Suppressor macrophage treated with lipopolysaccharide for 1 hour (primary cell): ENCODE measurements around the gene ACIN1.

ENCODE experiments used
- DNase-seq, 3 donors: peaks; one replicate each; pipeline ENCODE4 v3.0.0-alpha.2; 2020 to 2022

ACIN1 gene, protein sequence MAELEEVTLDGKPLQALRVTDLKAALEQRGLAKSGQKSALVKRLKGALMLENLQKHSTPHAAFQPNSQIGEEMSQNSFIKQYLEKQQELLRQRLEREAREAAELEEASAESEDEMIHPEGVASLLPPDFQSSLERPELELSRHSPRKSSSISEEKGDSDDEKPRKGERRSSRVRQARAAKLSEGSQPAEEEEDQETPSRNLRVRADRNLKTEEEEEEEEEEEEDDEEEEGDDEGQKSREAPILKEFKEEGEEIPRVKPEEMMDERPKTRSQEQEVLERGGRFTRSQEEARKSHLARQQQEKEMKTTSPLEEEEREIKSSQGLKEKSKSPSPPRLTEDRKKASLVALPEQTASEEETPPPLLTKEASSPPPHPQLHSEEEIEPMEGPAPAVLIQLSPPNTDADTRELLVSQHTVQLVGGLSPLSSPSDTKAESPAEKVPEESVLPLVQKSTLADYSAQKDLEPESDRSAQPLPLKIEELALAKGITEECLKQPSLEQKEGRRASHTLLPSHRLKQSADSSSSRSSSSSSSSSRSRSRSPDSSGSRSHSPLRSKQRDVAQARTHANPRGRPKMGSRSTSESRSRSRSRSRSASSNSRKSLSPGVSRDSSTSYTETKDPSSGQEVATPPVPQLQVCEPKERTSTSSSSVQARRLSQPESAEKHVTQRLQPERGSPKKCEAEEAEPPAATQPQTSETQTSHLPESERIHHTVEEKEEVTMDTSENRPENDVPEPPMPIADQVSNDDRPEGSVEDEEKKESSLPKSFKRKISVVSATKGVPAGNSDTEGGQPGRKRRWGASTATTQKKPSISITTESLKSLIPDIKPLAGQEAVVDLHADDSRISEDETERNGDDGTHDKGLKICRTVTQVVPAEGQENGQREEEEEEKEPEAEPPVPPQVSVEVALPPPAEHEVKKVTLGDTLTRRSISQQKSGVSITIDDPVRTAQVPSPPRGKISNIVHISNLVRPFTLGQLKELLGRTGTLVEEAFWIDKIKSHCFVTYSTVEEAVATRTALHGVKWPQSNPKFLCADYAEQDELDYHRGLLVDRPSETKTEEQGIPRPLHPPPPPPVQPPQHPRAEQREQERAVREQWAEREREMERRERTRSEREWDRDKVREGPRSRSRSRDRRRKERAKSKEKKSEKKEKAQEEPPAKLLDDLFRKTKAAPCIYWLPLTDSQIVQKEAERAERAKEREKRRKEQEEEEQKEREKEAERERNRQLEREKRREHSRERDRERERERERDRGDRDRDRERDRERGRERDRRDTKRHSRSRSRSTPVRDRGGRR

DNA sequence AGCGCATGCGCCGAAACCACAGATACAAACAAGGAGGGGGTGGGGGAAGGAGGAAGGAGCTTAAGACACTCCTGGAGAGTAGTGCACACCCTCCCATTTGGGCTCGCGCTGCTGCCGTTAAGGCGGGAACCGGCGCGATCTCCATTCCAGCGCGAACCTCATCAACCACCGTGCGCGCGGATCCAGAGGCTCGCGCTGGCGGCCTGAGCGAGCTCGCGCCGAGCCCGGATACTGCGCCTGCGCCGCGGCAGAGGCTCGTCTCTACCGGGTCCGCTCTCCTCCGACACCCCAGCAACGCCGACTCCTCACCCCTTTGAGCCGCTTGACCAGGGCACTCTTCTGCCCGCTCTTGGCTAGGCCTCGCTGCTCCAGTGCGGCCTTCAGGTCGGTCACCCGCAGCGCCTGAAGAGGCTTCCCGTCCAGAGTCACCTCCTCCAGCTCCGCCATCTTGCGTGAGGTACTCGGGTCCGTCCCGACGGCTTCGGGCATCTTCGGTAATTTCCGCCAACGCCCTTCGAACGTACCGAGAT, at the start of gene ACIN1:
TSS of gene ACIN1 (minus strand) at position 471 of the 530 bp plus-strand sequence. CDS start at position 447, 24 bp downstream.
- DNase-seq = peak; percentile 77 to 82 (median 81)

DNA sequence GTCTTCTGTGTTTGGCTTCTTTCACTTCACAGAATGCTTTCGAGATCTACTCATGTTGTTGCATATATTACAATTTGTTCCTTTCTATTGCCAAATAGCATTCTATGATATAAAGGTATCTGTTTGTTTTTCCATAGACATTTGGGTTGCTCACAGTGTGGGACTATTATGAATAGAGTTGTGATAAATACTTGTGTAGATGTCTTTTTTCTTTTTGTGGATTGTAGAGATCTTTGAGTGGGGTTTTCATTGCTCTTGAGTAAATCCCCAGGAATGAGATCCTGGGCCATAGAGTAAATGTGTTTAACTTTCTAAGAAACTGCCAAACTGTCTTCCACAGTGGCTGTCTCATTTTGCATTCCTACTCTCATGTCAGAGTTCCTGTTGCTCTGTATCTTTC, 49.0 kb upstream of the ACIN1 start:
- no peak for DNase-seq

DNA sequence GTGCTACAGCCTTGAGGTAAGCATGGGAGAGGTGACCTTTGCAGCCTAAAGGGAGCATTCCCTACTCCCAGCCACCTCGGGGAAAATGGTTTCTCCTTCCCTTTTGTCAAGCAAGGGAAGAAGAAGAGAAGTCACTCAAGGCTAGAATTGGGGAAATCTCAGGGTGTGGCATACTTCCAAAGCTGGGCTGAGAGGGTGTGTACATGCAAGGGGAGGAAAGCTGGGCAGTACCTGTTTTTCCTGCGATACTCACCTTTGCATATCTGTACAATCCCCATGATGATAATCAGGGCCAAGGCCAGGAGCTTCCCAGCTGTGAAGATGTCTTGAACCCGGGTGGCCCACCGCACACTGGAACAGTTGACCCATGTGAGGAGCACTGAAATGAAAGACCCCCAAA, 47.9 kb upstream of the ACIN1 start:
- no peak for DNase-seq

DNA sequence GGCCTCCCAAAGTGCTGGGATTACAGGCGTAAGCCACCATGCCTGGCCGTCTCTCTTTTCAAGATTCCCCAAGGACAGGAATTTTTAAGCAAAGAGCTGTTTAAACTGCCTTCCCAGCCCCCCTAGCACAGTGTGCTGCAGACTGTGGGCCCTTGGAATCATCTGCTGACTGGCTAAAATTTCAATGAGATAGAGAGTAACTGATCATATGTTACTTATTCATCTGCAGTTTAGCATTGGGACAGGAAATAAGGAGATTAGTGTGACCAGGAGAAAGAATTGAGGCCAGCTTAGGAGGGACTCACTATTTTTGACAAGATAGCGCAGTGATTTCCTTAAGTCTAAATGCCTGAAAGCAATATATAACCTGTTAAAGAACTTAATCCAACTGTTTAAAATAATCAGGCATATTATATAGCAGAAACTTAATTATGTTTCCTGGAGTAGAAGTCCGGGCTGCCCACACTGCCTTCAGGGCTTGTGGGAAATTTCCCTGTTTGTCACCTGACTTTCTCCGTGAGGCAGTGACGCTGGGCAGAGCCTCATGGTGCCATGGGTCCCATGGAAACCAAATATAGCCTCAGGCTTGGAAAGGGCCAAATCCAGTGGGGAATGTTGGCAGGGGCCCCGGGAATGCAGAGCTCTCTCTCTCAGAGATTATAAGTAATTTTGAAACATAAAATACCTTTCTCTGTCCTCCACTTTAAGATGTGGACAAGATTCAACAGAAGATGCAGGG, 46.9 kb upstream of the ACIN1 start:
- DNase-seq = no peak

DNA sequence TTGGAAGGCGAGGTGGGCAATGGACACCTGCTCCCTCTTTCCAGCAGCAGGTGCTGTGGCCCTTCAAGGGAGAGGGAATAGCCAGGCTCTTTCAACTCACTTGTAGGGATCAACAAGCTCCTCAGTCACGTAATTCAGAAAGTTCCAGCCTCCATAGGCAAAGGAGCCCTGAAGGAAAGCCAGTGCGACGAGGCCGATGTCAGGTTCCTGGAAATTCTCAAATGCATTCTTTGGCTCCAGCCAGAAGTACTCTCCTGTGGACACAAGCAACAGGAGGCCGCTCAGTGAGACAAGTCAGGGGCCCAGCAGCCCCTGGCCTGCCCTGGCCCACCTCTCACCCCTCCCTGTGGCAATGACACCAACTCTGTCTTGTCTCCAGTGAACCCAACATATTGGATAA, 45.4 kb upstream of the ACIN1 start:
- no peak for DNase-seq

DNA sequence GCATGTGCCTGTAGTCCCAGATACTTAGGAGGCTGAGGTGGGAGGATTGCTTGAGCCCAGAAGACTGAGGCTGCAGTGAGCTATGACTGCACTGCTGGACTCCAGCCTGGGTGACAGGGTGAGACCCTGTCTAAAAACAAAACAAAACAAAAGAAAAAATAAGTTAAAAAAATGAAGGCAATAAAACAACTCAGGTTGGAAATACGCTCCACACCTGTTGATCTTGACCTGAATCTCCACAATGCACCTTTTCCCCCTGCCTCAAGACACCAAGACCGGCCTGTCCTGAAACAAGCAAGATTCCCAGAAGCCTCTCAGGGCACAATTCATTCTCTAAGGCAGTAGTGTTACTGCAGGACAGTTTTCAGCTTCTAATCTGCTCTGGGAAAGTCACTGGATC, 44.9 kb upstream of the ACIN1 start:
- DNase-seq = no peak

DNA sequence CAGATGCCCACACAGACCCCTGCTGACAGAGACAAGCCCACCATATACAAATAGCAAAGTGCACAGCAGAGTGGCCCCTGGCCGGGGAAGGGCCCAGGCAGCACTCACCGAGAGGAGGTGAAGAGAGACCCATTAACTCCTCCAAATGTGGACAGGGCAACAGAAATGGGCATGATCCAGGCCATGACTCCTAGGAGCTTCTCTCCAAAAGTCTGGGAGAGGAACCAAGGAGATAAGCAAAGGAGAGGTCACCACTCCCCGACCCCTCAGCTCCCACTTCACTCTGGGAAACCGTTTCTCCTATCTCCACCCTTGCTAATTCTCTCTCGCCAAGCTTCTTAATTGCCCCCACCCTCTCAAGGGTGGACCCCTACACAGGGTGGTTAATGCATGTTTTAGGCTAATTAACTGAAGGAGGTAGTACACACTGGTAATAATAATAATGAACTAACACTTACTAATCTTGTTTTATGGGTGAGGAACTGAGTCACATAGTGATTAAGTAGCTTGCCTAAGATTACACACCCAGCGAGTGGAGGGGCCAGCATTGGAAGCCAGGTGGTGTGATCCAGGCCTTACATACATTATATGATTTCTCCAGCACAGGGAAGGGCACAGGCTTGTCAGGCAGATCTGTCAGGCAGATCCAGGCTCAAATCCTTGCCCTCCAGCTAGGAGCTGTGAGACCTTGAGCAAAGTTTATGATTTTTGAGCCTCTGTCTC, 43.0 kb upstream of the ACIN1 start:
- DNase-seq = no peak

DNA sequence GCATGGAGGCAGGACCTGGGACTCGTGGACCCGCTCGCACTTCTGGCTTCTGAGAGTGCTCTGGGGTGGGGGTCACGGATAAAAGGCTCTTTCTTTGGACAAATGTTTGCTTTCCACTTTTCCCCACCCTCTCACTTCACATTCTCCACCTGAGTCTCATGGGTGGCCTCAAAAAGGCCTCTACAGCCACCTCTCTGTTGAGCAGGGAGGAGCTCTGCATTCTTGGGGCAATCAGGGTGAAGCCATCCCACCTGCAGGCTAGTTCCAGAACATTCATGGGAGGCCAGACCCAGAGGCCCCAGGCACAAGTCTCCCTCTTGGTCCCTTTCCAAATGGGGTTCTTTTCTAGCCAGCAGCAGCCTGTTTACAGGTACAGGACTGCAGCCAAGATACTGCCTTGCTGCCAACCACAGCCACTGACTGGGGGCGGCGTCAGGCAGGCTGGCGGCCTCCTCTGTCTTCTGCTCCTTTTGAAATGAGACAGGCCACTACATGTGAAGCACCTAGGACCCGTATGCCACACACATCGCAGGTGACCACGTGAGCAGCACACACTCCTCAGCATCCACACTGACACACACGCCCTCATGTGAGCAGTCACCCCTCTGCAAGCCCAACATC, 42.4 kb upstream of the ACIN1 start:
- no peak for DNase-seq

DNA sequence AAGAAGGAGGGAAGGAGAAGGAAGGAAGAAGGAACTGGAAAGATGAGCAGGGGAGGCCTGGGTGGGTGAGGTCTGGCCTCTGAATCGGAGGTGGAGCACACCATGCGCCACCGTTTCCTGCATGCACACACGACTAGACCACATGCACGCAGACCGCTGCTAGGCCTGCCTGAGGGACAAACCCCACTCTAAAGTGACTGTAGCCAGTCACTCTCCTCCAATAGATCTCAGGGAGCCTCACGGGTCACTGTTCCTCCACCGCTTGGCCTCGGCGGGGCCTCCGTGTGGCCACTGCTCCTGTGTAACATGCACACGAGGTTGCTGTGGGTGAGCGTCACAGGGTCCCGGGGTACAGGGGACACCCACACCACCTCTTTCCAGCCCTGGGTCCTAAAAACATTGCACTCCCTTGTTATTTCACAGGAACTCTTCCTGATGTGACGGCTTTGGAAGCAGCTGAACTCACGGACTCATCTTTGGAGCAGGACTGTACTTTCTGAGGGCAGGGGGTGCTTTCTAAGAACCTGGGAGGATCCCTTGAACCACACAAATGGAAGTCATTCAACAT, 41.7 kb upstream of the ACIN1 start:
- no peak for DNase-seq

DNA sequence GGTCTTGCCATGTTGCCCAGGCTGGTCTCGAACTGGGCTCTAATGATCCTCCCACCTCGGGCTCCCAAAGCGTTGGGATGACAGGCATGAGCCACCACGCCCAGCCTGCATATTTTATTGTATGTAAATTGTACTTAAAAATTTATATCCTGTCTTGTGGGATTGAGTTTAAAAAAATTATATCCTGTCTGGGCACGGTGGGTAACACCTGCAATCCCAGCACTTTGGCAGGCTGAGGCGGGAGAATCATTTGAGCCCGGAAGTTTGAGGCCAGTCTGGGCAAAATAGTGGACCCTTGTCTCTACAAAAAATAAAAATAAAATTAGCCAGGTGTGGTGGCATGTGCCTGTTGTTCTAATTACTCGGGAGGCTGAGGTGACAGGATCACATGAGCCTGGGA, 38.0 kb upstream of the ACIN1 start:
- no peak for DNase-seq

DNA sequence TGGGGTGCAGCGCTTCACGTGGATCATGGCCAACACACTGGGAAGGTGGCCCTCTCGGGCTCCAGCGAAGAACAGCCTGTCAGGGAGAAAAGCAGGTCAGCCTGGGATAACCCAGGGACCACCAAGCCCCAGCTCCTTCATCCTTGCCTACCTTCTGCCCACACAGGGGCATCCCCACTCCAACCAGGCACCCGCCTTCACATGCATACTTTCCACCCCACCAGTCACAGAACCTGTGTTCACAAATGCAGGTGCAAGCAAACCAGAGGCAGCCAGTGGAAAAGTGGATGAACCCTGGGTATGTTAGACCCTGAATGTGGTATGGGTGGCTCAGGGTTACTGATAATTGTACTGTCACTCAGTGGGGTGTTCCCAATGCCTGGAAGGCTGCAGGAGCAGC, 36.5 kb upstream of the ACIN1 start:
- no peak for DNase-seq

DNA sequence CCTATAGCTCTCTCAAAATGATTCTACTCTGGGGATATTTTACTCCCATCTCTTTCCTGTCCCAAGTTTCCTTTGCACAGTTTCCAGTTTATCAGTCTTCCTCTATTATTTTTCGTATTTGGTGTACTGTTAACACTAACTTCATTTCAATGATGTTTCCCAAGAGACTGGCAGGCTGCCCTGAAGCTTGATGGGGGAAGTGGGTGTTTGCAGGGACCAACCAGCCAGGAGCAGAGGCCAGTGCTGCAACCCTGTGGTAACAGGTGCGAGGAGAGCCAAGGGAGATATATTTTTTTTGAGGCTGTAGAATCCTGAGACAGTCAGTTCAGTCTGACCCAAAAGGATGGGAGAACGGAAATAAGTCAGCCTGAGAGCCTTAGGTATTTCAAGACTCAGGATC, 35.9 kb upstream of the ACIN1 start:
- DNase-seq = no peak

DNA sequence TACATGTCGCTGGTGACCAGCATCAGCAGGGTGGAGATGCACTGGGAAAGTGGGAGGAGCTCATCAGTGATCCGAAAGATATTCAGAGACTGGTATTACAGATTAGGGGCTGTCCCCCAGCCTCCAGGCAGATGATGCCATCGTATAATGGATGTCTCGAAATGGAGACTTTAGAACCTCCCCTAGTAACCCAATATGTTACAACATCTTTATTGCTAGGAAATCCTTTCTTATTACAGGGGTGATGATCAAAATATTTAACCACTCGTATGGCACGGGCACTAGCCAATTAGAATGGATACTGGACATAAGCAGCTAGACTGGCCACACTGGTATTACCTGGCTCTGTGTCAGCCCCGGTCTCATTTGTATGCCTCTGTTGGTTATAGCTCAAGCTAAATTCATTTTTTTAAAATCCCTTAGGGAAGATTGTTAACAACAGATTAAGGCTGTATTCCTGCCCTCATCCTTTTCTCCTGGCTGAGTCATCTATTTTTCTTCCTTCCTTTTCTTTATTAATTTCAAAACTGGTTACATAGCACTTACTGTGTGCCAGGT, 34.9 kb upstream of the ACIN1 start:
- no peak for DNase-seq

DNA sequence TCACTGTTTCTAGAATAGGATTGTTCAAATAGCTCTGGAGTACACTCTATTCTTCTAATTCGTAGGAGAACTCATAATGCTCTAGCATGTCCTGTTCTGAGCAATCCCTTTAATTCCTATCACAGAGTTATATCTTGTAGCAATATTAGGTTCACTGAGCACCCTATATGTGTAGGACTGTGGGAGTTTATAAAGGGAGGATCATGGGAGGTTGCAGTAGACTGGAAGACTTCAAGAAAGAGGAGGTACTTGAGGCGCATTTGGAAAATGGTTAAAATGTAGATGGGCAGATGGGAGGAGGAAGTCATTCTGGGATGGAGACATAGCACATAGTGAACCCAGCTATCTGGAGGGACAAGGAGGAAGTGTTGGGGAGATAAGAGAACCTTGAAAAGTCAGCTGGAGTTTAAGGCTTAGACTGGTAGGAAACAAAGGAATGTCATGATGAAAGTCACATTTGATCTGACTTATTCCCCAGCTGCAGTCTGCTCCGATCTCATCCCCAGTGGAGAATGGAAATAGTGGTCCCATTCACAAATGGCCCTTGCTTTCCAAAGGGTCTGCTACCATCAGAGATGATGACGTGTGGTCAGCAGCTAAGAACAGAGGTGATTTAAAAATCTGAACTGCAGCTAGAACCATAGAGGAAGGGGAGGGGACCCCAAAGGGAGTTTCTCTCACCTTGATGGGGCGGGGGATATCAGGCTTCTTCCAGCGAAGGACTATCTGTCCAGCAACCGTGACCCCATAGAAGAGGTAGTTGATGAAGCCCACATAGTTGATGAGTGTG, 34.2 kb upstream of the ACIN1 start:
- no peak for DNase-seq

DNA sequence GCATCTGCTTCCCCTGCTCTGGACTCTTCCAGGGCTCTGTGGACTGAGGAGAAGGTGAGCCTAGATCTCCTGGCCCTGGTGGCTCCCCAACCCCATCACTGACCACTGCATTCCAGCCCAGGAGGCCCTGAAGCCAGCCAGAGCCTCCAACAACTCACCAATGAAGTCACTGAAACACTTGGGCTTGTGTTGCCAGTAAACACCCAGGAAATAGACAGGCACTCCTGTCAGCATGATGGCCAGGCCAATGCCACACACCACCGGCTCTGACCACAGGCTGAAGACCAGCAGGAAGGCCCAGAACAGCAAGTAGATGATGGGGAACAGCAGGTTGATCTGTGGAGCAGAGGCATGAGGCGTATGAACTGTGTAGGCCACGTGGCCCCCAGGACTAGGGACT, 32.9 kb upstream of the ACIN1 start:
- no peak for DNase-seq

DNA sequence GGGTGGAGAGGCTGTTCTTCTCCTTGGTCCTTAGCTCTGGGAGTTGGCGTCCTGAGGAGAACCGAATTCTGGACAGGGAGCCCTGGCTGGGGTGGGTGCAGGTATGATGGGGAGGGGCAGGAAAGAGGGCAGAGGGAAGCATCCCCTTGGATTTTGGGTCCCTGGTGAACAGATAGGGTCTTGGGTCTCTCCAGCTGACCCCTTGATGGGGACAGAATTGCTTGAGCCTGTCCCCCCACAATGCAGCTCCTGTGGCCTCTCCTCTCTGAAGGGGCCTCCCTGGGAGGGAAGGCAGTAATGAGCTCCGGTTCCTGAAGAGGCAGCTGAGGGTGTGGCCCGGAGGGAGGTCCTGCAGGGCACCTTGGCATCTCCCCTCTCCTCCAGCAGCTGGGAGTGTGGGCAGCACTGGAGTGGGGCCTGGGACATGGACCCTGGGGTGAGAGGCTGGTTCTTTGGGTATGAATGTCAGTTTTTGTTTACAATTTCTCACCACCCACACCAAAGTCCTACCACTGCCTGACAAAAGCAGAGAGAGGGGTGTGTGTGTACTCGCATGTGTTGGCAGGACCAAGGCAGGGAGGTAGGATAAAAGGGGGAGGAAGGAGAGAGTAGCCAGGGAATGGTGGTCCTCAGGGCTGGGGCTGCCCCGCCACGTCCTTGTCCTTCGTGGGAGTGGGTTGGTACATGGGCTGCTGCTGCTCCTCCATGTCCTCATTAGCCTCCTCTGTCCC, 31.8 kb upstream of the ACIN1 start:
- no peak for DNase-seq

DNA sequence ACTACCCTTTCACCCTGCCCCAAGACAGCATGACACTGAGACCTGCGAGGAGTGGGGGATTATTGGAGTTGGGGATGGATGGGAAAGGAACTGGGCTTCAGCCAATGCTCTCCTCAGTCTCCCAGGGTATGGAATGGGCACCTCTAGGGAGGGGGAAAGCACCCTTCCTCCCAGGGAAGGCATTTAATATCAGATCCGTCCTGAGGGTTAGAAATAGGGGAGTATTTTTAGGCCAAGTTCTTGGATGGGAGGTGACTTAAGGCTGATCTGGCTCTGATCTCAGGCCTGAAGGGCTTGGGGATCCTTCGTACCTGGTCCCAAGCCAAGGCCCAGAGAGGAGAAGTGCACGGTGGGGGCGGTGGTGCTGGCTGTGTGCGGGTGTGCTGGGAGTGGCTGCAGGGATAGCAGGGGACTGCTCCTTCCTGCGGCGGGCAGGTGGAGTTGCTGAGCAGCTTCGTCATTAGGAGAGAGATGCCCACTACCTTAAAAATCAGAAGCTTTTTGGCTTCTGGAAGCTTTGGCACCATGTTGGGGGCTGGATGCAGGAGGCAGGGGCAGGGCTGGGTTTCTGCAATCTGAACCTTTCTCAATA, 31.1 kb upstream of the ACIN1 start:
- no peak for DNase-seq

DNA sequence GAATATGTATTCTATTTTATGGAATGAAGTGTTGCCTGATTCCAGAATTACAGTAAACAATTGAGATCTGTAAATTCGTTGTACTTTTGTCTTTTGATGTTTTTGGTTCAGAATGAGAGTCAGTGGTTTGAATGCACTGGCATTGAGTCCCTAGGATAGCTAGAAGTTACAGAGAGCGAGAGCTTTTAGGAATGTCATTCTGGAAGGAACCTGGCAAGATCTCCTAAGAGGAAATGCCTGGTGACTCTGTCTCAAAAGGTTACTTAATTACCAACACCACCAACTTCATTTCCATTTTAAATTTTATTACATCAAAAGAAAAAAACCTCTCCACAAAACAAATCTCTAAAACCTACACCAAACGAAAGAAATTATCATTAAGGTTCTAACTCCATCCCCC, 30.1 kb upstream of the ACIN1 start:
- no peak for DNase-seq
